Peyer's patch (tissue), 4 donors: Measurements from ENCODE around the gene NDOR1. TPM values are rescaled to one million over a fixed set of nuclear protein-coding genes. Genes with fewer than 3 reads are reported as not detected.

Experiments used
- DNase-seq, 3 donors: peaks; one replicate each; pipeline ENCODE4 v3.0.0-alpha.2; 2017 to 2019
- H3K27ac ChIP-seq, 4 donors: fragments of 200-600 bp; sonication (generic); one replicate each; pipeline ENCODE4 v1.5.1; 2016 to 2019
- H3K27me3 ChIP-seq, 2 donors: fragments of 200-600 bp; sonication (generic); one replicate each; pipeline ENCODE4 v1.5.1; 2019
- H3K36me3 ChIP-seq, 3 donors: fragments of 200-600 bp; sonication (generic); one replicate each; pipeline ENCODE4 v1.5.1; 2016 to 2019
- H3K4me1 ChIP-seq, 4 donors: fragments of 200-600 bp; sonication (generic); one replicate each; pipeline ENCODE4 v1.5.1; 2016 to 2019
- H3K4me3 ChIP-seq, 4 donors: fragments of 200-600 bp; sonication (generic); 1 replicate in 3 of 4; 2 replicates in 1 of 4; pipeline ENCODE4 v1.5.1; 2016 to 2019; ENCODE audit warnings: mild to moderate bottlenecking in 1 of 4
- H3K9me3 ChIP-seq, 4 donors: fragments of 200-600 bp; sonication (generic); one replicate each; pipeline ENCODE4 v1.5.1; 2016 to 2019; ENCODE audit warnings: mild to moderate bottlenecking in 1 of 4
- POLR2A ChIP-seq, 2 donors: fragments of 450-650 bp; IDR thresholded peaks; one replicate each; pipeline ENCODE4 v1.5.1; 2017; ENCODE audit warnings: antibody characterized with exemption in 2 of 2, mild to moderate bottlenecking in 2 of 2, moderate library complexity in 2 of 2
- total RNA-seq, 4 donors: library from RNA; depleted of rRNA; stranded (reverse); fragments of >200 nt; gene quantifications; one replicate each; pipeline ENCODE4 v1.1.0, GENCODE V29; 2016
- TF ChIP-seq, protein P1 (sequence below), 6 experiments: fragments of 450-650 bp in 4 of 6; fragments of 200-600 bp in 2 of 6; sonication (generic) in 1 of 6; IDR thresholded peaks; one replicate each; pipeline ENCODE4 v1.5.1; 2017 to 2019; ENCODE audit warnings: antibody characterized with exemption in 6 of 6, mild to moderate bottlenecking in 3 of 6, moderate library complexity in 1 of 6

NDOR1 gene
- total RNA-seq, 4 donors from 2014 or later: 16.3 to 39.2 (median 25.1) TPM

DNA sequence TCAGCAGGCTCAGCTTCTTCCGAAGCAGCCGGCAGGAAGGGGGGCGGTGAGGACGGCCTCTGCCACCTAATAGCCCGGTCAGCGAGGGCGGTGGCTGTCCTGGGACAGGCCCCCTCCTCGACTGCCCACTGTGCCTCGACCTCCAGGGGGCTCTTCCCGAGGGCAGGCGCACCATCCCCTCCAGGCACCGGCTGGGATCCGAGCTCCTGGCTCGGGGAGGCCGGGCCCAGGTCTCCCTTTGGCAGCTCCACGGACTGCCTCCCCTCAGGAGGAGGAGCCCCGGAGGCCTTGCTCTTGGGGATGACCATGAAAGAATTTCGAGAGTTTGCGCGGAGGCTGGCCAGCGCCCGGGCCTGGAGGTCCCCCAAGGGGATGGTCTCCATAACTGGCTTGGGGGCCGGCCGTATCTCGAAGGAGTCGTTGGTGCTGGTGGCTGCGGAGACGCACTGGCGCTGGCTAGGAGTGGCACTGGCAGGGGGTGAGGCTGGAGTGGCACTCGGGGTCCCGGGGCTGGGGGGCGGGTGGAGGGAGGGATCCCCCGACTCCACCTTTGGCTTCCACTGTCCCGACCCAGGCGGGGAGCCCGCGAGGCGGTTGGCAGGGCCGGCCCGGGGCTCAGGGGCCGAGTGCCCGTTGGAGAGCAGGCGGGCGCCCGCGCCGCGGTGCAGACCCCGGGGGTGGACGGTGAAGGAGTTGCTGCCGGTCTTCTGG lies 5.9 kb upstream of the NDOR1 start:
- H3K27me3 ChIP-seq: no peaks in the 10 kb centered on the region
- H3K4me3 ChIP-seq: peak overlapping the region; percentile 43 to 96 (median 83)
- TF ChIP-seq POLR2A (IDR thresholded peaks at IDR 0.05): no peak
- TF ChIP-seq, protein P1, sequence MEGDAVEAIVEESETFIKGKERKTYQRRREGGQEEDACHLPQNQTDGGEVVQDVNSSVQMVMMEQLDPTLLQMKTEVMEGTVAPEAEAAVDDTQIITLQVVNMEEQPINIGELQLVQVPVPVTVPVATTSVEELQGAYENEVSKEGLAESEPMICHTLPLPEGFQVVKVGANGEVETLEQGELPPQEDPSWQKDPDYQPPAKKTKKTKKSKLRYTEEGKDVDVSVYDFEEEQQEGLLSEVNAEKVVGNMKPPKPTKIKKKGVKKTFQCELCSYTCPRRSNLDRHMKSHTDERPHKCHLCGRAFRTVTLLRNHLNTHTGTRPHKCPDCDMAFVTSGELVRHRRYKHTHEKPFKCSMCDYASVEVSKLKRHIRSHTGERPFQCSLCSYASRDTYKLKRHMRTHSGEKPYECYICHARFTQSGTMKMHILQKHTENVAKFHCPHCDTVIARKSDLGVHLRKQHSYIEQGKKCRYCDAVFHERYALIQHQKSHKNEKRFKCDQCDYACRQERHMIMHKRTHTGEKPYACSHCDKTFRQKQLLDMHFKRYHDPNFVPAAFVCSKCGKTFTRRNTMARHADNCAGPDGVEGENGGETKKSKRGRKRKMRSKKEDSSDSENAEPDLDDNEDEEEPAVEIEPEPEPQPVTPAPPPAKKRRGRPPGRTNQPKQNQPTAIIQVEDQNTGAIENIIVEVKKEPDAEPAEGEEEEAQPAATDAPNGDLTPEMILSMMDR (IDR thresholded peaks at IDR 0.05): no peak
- H3K36me3 ChIP-seq: no peaks in the 10 kb centered on the region
- H3K4me1 ChIP-seq: peaks cover 0 to 68% (median 18%) of the 10 kb centered on the region in 4 donors
- peak in 1 of 3 donors; percentile 60 for DNase-seq
- H3K9me3 ChIP-seq: no peaks in the 10 kb centered on the region
- H3K27ac ChIP-seq: peak overlapping the region in 3 of 4 donors; percentile 85 to 98 (median 92)

- Histone ChIP-seq H3K36me3 (no peaks in the 10 kb centered on the region), H3K9me3 (no peaks in the 10 kb centered on the region), H3K4me1 (peaks cover 0 to 64% (median 23%) of the 10 kb centered on the region in 4 donors), H3K27me3 (no peaks in the 10 kb centered on the region), H3K4me3 (peak within 1 kb of the TSS; percentile 43 to 96 (median 83)), H3K27ac (peak within 1 kb of the TSS; percentile 83 to 98 (median 88))
- peak; percentile 83 to 96 for TF ChIP-seq POLR2A (IDR thresholded peaks at IDR 0.05)
- TF ChIP-seq, protein P1 (IDR thresholded peaks at IDR 0.05): peak in 2 of 6 experiments; percentile 4 to 20
- peak; percentile 99 to 100 (median 100) for DNase-seq
Measured at GRCh38 chr9:137200311-137201204, 4.9 kb upstream of the NDOR1 start, which contains the start of gene TPRN. Gene TPRN, minus strand, starts transcription at chr9:137200741. Its CDS starts 30 bp downstream, at chr9:137200711.

GRCh38 chr9:137201205-137201868 lies 4.2 kb upstream of the NDOR1 start:
- TF ChIP-seq, protein P1 (IDR thresholded peaks at IDR 0.05): no peak
- peak in 1 of 2 donors; percentile 34 for TF ChIP-seq POLR2A (IDR thresholded peaks at IDR 0.05)
- Histone ChIP-seq H3K27me3 (no peaks in the 10 kb centered on the region), H3K4me1 (peaks cover 4 to 69% (median 29%) of the 10 kb centered on the region in 4 donors), H3K27ac (peak overlapping the region; percentile 61 to 98 (median 88)), H3K9me3 (no peaks in the 10 kb centered on the region), H3K4me3 (peak overlapping the region; percentile 41 to 96 (median 83)), H3K36me3 (no peaks in the 10 kb centered on the region)
- DNase-seq: no peak

- Histone ChIP-seq H3K4me3 (no peak overlapping the region), H3K9me3 (no peaks in the 10 kb centered on the region), H3K27me3 (no peaks in the 10 kb centered on the region), H3K36me3 (no peaks in the 10 kb centered on the region), H3K27ac (no peak overlapping the region), H3K4me1 (peaks cover 5 to 68% (median 33%) of the 10 kb centered on the region in 4 donors)
- DNase-seq: no peak
- TF ChIP-seq POLR2A (IDR thresholded peaks at IDR 0.05): no peak
- TF ChIP-seq, protein P1 (IDR thresholded peaks at IDR 0.05): no peak
Measured at GRCh38 chr9:137202966-137203365, 2.5 kb upstream of the NDOR1 start.

DNA sequence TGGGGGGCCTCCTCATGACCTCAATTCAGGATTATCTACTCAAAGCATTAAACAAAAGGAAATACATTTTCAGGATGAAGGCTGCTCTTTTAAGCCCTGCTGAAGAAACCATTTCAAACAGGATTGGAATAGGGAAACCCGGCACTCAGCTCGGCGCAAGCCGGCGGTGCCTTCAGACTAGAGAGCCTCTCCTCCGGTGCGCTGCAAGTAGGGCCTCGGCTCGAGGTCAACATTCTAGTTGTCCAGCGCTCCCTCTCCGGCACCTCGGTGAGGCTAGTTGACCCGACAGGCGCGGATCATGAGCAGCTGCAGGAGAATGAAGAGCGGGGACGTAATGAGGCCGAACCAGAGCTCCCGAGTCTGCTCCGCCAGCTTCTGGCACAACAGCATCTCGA lies 772 bp upstream of the NDOR1 start:
- Histone ChIP-seq H3K4me3 (peak overlapping the region; percentile 90 to 100 (median 95)), H3K27ac (peak overlapping the region; percentile 87 to 98 (median 89)), H3K9me3 (no peaks in the 10 kb centered on the region), H3K4me1 (peaks cover 5 to 50% (median 29%) of the 10 kb centered on the region in 4 donors), H3K36me3 (no peaks in the 10 kb centered on the region), H3K27me3 (no peaks in the 10 kb centered on the region)
- no peak for DNase-seq
- TF ChIP-seq, protein P1 (IDR thresholded peaks at IDR 0.05): no peak
- no peak for TF ChIP-seq POLR2A (IDR thresholded peaks at IDR 0.05)
